HG02798 (cell line): Measurements from ENCODE around the gene LRRC71.

Experiments used
- ATAC-seq: cut with Tn5 transposase; IDR thresholded peaks from one replicate; pipeline ENCODE4 v1.9.1; 2021; ENCODE audit warnings: mild to moderate bottlenecking; ENCODE audit not compliant: unreplicated experiment, poor library complexity

Gene LRRC71

DNA sequence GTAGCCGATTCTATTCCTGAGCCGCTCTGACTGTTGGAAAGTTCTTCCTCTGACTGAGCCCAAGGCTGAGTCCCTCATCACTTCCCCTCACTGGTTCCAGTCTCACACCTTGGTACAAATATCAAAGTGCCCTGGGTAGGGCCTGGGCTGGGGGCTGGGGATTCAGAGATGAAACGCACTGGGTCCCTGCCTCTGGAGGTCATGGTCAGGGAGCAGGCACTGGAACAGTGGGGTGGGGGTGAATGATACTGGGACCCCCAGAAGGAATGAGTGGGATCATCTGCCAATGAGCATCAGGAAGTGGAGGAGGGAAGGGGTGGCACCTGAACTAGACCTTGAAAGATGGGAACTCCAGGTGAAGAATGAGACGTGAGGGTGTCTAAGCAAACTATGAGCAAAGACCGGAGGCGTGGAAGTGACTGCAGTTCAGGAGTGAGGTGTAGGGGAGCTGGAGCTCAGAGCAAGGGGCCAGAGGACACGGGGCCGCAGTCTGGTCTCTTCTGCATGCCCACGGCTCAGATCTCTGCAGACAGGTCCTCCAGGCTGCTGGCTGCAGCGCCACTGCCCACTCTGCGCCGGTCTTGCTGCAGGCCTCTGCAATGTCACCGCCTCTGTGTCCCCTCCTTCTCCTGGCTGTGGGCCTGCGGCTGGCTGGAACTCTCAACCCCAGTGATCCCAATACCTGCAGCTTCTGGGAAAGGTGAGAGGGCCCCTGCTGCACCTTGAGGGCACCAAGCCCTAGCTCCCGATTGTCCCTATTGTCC is 16.9 kb upstream of the LRRC71 start:
- ATAC-seq, result no peak

DNA sequence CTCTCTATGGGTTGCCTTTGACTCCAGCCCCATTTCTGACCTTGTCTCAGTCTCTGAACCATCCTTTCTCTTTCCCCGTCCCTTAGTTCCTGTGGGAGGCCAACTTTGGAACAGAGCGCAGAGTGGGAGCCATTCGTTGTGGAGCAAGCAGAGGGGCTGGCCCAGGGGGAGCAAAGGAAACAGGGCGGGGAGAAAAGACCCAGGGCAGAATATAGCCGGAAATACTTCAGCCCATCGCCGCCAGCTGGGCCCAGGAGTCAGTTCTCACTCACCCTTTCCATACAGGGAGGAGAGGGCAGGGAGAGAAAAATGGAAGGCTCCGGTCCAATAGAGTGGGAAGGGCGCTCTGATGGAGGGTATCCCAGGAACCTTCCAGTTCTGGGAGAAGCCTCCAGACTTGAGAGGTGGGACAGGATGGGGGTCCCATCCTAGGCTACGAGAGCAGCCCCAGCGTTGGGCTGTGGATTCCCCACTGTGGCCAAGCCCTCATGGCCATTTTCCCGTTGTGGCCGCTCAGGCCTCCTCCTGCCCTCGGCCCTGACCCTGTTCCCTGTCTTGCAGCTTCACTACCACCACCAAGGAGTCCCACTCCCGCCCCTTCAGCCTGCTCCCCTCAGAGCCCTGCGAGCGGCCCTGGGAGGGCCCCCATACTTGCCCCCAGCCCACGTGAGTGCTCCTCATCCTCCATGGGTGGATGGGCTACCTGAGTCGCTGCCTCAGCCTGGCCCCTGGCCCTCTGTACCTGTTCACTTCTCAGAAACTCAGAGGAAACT is 16.1 kb upstream of the LRRC71 start:
- ATAC-seq, result no peak

DNA sequence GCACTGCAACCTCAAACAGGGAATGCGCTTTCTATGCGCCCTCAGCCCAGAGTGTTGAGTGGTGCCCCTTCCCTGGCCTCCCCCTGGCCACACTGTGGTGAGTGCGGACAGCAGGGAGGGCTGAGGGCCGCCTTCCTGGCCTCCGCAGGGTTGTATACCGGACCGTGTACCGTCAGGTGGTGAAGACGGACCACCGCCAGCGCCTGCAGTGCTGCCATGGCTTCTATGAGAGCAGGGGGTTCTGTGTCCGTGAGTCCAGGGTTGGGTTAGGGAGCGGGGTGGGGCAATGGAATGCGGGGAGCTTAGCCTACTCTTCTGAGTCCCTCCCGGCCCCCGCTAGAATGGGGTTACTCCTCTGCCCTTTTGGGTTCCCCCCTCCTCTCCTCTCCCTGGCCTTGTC is 15.3 kb upstream of the LRRC71 start:
- ATAC-seq, result no peak

DNA sequence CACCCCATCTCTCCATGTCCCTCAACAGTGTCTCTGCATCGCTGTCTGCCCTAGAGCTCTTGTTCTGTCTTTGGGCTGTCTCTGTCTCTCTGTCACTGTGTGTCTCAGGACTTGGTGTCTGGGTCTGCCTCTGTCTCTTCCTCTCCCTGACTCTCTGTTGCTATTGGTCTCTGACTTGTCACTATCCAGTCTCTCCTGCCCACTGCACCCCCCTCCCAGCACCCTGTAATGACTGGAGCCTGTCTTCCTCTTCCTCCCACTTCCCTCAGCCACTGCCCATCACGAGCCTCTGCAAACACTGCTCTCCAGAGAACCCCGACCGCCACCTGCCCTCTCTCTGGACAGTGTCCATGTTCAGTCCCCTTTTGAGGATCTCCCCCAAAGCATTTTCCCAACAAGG is 14.8 kb upstream of the LRRC71 start:
- no peak for ATAC-seq

DNA sequence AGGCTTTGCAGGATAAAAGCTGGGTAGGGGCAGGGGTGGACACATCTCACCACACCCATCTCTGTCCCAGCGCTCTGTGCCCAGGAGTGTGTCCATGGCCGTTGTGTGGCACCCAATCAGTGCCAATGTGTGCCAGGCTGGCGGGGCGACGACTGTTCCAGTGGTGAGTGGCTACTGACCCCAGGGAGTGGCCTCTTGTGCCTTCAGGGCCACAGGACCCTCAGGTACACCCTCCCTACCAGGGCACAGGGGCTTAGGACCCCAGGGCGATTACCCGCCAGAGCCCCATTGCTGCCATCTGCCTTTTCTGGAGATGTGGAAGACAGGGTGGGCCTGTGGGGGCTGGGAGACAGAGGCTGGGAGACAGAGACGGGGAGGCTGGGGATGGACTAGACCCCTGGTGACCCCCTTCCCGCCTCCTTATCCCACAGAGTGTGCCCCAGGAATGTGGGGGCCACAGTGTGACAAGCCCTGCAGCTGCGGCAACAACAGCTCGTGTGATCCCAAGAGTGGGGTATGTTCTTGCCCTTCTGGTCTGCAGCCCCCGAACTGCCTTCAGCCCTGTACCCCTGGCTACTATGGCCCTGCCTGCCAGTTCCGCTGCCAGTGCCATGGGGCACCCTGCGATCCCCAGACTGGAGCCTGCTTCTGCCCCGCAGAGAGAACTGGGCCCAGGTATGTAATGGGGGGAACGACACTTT is 14.1 kb upstream of the LRRC71 start:
- no peak for ATAC-seq

DNA sequence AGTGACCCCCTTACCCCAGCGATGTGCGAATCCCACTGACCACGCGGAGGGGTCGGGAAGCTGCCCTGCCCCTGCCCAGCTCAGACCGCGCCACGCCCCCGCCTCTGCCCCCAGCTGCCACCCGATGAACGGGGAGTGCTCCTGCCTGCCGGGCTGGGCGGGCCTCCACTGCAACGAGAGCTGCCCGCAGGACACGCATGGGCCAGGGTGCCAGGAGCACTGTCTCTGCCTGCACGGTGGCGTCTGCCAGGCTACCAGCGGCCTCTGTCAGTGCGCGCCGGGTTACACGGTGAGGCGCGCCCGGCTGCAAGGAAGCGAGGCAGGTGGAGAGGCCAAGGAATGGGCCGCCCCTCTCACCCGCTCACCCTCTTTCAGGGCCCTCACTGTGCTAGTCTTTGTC is 11.9 kb upstream of the LRRC71 start:
- no peak for ATAC-seq

DNA sequence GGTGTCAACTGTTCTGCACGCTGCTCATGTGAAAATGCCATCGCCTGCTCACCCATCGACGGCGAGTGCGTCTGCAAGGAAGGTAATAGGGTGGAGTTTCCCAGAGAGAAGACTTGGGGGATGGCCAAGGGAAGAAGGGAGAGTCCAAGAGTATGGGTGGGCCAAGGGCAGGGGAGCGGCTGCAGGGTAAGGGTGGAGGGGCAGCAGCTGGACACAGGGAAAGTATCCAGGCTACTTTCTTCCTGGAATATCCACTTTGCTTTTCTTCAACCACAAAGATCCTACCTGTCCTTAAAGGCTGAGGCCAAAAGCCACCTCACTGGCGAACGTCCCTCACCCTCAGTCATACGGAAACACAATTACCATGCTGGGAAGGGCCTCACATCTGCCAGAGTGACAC is 11.5 kb upstream of the LRRC71 start:
- ATAC-seq, result no peak

DNA sequence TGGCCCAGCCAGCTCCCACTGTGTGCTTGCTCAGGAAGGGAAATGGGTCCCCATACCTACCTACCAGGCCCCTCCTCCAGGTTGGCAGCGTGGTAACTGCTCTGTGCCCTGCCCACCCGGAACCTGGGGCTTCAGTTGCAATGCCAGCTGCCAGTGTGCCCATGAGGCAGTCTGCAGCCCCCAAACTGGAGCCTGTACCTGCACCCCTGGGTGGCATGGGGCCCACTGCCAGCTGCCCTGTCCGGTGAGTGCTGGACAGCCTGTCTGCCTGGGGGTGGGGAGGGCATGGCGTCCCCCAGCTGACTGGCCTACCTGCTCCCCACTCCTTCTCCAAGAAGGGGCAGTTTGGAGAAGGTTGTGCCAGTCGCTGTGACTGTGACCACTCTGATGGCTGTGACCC is 10.8 kb upstream of the LRRC71 start:
- no peak for ATAC-seq

DNA sequence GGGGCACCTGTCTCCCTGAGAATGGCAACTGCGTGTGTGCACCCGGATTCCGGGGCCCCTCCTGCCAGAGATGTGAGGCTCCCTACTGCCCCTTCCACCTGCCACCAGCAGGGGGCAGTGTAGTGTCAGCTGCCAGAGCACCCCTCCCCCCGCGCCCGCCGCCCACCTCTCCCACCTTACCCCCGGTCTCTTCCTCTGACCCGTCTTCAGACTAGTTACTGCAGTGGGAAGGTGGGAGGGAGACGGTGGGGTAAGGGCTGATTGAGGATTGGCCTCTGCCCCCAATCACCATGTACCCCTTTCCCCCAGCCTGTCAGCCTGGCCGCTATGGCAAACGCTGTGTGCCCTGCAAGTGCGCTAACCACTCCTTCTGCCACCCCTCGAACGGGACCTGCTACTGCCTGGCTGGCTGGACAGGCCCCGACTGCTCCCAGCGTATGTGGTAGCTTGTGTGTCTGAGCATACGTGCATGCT is 10.1 kb upstream of the LRRC71 start:
- ATAC-seq, result no peak

DNA sequence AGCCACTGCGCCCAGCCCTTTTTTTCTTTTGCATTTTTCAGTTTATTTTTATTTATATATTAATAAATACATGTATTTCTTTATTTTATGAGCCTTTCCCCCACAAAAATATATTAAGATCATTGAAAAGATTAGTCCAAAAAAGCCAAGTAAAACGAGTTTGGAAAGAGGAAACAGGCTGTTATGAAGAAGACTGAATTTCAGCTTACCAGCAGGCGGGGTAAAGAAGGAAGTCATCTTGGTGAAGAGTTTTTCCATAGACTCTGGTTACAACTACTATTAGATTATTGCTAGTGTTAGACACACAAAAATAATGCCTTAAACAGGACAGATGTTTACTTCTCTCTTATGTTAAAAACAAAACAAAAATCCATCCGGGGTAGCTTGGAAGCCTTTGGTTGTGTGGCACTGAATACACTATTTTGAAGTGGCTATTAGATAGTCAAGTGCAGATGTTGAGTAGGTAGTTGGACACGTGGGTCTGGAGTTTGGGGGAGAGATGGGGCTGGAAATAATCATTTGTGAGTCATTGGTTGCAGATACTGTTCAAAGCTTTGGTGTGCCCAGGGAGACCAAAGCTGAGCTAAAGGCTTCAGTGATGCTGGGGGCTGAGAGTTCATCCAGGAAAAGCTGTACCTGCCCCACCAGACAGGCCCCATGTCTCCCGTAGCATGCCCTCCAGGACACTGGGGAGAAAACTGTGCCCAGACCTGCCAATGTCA is 8.7 kb upstream of the LRRC71 start:
- ATAC-seq, result no peak

DNA sequence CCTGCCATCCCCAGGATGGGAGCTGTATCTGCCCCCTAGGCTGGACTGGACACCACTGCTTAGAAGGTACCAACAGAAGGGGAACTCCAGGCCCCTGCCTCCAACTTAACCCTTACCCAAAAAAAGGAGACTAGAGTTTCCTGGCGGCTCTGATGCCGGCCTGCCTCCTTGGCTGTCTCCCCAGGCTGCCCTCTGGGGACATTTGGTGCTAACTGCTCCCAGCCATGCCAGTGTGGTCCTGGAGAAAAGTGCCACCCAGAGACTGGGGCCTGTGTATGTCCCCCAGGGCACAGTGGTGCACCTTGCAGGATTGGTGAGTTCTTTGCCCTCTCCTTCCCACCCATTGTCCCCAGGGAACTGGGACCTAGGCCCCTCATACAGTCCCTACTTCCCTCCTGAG is 8.1 kb upstream of the LRRC71 start:
- ATAC-seq, result no peak

DNA sequence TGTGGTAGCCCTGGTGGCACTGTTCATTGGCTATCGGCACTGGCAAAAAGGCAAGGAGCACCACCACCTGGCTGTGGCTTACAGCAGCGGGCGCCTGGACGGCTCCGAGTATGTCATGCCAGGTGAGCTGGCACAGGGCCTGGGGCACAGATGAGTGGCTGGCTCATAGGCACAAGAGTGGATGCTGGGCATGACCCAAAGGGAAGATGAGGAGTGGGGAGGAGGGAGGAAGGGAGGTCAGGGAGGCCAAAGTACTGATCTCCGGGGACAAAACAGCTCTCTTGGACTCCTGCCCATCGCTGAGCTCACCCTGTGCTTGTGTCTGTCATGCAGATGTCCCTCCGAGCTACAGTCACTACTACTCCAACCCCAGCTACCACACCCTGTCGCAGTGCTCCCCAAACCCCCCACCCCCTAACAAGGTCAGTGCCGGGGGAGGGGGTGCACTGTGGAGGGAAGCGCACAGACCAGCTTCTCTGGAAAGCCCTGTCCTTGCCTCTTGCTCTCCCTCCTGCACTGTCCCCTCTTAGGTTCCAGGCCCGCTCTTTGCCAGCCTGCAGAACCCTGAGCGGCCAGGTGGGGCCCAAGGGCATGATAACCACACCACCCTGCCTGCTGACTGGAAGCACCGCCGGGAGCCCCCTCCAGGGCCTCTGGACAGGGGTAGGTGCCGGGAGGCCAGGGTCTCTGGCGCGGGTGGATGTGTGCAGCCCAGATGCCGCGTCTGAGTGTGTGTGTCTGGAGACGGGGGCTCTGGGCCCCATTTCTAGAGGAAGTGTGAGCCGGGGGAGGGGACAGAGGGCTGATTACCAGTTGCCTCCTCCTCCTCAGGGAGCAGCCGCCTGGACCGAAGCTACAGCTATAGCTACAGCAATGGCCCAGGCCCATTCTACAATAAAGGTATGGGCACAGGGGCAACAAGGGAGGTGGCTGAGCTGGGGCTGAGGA is 7.3 kb upstream of the LRRC71 start:
- no peak for ATAC-seq

DNA sequence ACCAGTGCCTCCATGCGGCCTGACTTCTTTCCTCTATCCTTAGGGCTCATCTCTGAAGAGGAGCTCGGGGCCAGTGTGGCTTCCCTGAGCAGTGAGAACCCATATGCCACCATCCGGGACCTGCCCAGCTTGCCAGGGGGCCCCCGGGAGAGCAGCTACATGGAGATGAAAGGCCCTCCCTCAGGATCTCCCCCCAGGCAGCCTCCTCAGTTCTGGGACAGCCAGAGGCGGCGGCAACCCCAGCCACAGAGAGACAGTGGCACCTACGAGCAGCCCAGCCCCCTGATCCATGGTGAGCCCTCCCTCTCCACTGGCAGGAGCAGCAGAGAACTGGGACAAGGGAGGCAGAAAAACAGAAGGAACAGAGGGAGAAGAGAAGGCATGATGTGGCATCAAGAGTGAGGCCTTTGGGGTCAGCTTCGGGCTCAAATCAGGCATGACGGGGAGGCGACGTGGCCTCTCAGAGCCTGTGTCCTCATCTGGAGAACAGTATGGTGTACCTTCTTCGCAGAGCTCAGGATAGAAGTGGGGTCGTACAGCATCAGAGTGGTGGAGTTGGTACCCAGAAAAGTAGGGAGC is 6.5 kb upstream of the LRRC71 start:
- ATAC-seq, result no peak

DNA sequence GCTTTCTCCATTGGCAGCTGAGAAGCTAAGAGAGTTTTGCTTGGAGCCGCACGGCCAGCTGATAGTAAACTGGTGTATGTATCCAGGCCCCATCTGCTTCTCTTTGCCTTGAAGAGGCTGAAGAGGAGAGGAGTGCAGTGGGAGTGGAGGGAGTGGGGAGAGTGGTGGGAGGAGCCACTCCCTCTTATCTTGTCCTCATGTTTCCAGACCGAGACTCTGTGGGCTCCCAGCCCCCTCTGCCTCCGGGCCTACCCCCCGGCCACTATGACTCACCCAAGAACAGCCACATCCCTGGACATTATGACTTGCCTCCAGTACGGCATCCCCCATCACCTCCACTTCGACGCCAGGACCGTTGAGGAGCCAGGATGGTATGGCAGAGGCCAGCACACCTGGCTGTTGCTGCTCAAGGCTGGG is 6.0 kb upstream of the LRRC71 start:
- no peak for ATAC-seq

DNA sequence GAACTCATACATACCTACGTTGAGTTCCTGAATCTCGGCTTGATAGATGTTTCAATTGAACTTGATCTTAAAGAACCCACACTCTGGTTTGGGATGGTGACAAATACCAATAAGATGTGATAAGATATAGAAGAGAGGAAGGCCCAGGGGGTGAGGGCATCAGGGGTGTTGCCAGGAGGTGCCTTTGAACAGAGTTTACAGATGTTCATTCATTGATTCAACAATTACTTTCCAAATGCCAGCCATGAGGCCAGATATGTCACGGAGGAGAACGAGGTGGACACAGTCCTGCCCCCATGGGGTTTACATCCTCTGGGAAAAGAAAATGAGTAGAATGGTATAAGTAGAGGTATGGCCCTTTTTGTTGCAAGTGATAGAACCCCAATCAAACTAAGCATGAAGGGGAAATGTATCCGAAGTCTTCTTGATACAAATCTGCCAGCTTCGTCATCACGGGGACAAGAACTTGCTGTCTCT is 659 bp downstream of the LRRC71 start:
- ATAC-seq, result no peak

DNA sequence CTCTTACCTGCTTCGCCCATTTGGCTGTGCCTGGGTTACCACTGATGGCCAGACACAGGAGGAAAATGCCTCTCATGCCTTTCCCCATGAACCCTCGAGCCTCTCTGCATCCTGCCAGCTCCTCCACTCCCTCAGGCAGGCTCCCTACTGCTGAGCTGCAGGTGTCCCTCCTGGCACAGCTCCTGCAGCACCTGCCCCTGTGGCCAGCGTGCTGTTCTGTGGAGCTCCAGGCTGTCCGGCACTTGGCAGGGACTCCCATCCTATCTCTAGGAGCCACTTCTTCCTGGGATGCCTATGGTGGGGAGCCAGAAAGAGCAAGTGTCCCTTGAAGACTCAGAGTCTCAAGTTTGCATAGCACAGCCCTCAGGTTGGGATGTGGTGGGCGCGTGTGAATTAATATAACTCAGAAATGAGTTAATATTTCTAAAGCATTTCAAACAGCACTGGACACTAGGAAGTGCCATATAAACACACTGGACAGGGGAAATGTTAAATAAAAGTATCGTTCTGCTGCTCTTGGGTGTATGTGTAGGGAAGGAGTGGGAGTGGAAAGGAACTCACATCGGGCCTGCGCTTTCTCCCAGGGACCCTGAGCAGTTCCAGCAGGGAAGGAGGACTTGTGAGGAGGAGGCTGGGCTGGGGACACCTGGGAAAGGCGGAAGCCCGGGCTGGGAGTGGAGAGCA is 2.7 kb downstream of the LRRC71 start:
- ATAC-seq, result no peak

DNA sequence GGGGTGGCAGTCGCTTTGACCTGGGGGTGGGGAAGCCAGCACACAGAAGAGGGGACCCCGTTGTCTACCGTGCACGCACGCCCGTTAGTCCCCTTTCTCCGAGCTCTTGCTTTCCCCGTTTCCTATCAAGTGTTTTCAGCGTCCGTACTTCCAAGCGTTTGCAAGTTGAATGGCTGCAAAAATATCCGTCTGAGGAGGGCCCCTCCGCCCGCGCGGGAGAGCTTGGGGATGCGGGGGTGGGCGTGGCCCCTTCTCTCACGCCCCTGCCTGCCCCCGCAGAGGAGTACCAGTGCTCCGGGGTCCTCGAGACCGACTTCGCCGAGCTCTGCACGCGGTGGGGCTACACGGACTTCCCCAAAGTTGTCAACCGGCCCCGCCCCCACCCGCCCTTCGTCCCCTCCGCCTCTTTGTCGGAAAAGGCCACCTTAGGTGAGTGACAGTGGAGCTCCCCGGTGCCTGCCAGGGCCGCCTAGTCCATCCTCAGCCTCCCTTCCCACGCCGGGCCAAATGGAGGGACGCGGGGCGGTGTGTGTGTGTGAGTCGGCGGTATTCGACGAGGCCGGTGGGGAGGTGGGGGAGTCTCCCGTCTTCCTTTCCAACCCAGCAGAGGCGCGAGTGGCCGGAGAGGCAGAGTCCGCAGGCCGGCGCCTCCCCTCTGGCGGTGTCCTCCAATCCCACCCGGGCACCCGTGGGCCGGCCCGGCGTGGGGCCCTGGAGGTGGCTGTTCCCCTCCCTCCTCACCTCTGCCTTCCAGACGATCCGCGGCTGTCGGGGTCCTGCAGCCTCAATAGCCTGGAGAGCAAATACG is 3.4 kb downstream of the LRRC71 start:
- ATAC-seq, result no peak
